ENCODE data around the gene LITAFD.

- TF ChIP-seq POLR2A (IDR thresholded peaks at IDR 0.05) (no peak), CTCF (IDR thresholded peaks at IDR 0.05) (peak in 2 of 6 experiments; percentile 13 to 38)
Measured at GRCh38 chr16:8869212-8869987, 12.8 kb upstream of the LITAFD start.
